PC-3 (cell line): ENCODE results near the gene TADA2A. TPM values are rescaled to one million over a fixed set of nuclear protein-coding genes. Genes with fewer than 3 reads are reported as not detected.

ENCODE experiments used
- ATAC-seq: fragments of 200-7000 bp; cut with Tn5 transposase; 2 replicates; pipeline ENCODE4 v1.9.1; 2020; ENCODE audit warnings: mild to moderate bottlenecking, moderate library complexity
- BruUV-seq: library from RNA; stranded (reverse); fragments of 400-500 nt; replicated peaks from 2 replicates; lab custom pipeline; 2021; lab: Mats Ljungman, UMichigan
- CTCF ChIA-PET: fragments of 300-600 bp; sonication (Branson Sonifier 250); formaldehyde crosslinking; loops from one replicate; lab custom pipeline; 2022; ENCODE audit warnings: antibody characterized with exemption; lab: Charles Lee
- POLR2A ChIA-PET: fragments of 300-600 bp; sonication (Branson Sonifier 250); formaldehyde crosslinking; loops from one replicate; lab custom pipeline; 2022; ENCODE audit warnings: antibody characterized with exemption; ENCODE audit not compliant: unreplicated experiment; lab: Charles Lee
- DNase-seq: peaks from one replicate; pipeline ENCODE4 v3.0.0-alpha.2; 2015
- H2AFZ ChIP-seq: fragments of 300-600 bp; sonication (generic); 2 replicates; pipeline ENCODE4 v1.6.0; 2016; ENCODE audit warnings: antibody characterized with exemption, low read length
- H3F3A ChIP-seq: fragments of 300-600 bp; sonication (generic); one replicate; pipeline ENCODE4 v1.6.0; 2017; ENCODE audit warnings: antibody characterized with exemption, low read length, control low read depth, mild to moderate bottlenecking; ENCODE audit not compliant: unreplicated experiment
- H3K27ac ChIP-seq: fragments of 300-600 bp; sonication (generic); 2 replicates; pipeline ENCODE4 v1.5.1; 2016; ENCODE audit warnings: mild to moderate bottlenecking, low read length
- H3K27me3 ChIP-seq: fragments of 300-600 bp; sonication (generic); 2 replicates; pipeline ENCODE4 v1.6.1; 2016; ENCODE audit warnings: low read length, mixed read lengths
- H3K36me3 ChIP-seq: fragments of 300-600 bp; sonication (generic); 2 replicates; pipeline ENCODE4 v1.6.1; 2016; ENCODE audit warnings: low read depth, mixed run types, low read length, mixed read lengths
- H3K4me1 ChIP-seq: fragments of 300-600 bp; sonication (generic); 2 replicates; pipeline ENCODE4 v1.5.1; 2016; ENCODE audit warnings: low read length; ENCODE audit not compliant: insufficient read depth
- H3K4me2 ChIP-seq: fragments of 300-600 bp; sonication (generic); 2 replicates; pipeline ENCODE4 v1.6.0; 2016; ENCODE audit warnings: low read length
- H3K4me3 ChIP-seq: fragments of 300-600 bp; sonication (generic); 2 replicates; pipeline ENCODE4 v1.5.1; 2016; ENCODE audit warnings: mild to moderate bottlenecking, low read length, mixed read lengths
- H3K79me2 ChIP-seq: fragments of 300-600 bp; sonication (generic); 2 replicates; pipeline ENCODE4 v1.6.1; 2017; ENCODE audit warnings: low read length, mixed read lengths
- H3K9ac ChIP-seq: fragments of 300-600 bp; sonication (generic); 2 replicates; pipeline ENCODE4 v1.6.0; 2016; ENCODE audit warnings: mild to moderate bottlenecking, low read length
- H3K9me2 ChIP-seq: fragments of 300-600 bp; sonication (generic); replicated peaks from 2 replicates; pipeline ENCODE4 v1.6.1; 2016; ENCODE audit warnings: mixed run types, low read length, mixed read lengths
- H3K9me3 ChIP-seq: fragments of 300-600 bp; sonication (generic); 2 replicates; pipeline ENCODE4 v1.6.1; 2016; ENCODE audit warnings: low read length, mixed read lengths
- H4K20me1 ChIP-seq: fragments of 300-600 bp; sonication (generic); 2 replicates; pipeline ENCODE4 v1.6.1; 2016; ENCODE audit warnings: low read length, mixed read lengths
- EZH2 ChIP-seq: fragments of 300-600 bp; sonication (generic); IDR thresholded peaks from one replicate; pipeline ENCODE4 v1.6.1; 2017; ENCODE audit warnings: antibody characterized with exemption, mild to moderate bottlenecking, low read length; ENCODE audit not compliant: unreplicated experiment
- EZH2phosphoT487 ChIP-seq: fragments of 300-600 bp; sonication (generic); IDR thresholded peaks from 2 replicates; pipeline ENCODE4 v1.6.1; 2018; ENCODE audit warnings: mild to moderate bottlenecking, antibody characterized with exemption, low read length, borderline replicate concordance
- intact Hi-C: fragments of 100-400 bp; cut with micrococcal nuclease; formaldehyde crosslinking; loops from 2 replicates; pipeline ENCODE4 v1.9.0; 2023
- total RNA-seq: library from RNA; depleted of rRNA; stranded (reverse); fragments of >200 nt; gene quantifications from 2 replicates; pipeline ENCODE4 v1.2.3, GENCODE V29; 2014
- TF ChIP-seq, protein P1 (sequence below): fragments of 300-600 bp; sonication (generic); conservative IDR thresholded peaks from 2 replicates; pipeline ENCODE4 v1.5.1; 2017; ENCODE audit warnings: antibody characterized with exemption, low read depth, mild to moderate bottlenecking, low read length

The TADA2A gene
- total RNA-seq, 1 experiment from 2014 or later = 16.5 TPM

DNA sequence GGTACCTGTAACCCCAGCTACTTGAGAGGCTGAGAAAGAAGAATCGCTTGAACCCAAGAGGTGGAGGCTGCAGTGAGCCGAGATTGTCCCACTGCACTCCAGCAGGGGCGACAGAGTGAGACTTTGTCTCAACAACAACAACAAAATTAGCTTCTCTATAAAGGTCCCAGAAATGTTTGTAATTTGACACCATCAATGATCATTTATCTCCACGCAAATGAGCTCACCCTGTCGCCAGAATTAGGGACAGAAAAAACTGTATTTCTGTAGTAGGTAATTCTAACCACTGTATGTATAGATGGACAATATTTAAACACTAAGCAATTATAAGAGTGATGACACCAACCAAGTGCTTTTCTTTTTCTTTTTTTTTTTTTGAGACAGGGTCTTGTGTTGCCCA, 20.2 kb upstream of the TADA2A start:
- H4K20me1 ChIP-seq = no peaks in the 10 kb centered on the region
- DNase-seq (no peak), ATAC-seq (no peak)
- H2AFZ ChIP-seq = no peak overlapping the region
- no peak overlapping the region for H3K27ac ChIP-seq
- TF ChIP-seq, protein P1, sequence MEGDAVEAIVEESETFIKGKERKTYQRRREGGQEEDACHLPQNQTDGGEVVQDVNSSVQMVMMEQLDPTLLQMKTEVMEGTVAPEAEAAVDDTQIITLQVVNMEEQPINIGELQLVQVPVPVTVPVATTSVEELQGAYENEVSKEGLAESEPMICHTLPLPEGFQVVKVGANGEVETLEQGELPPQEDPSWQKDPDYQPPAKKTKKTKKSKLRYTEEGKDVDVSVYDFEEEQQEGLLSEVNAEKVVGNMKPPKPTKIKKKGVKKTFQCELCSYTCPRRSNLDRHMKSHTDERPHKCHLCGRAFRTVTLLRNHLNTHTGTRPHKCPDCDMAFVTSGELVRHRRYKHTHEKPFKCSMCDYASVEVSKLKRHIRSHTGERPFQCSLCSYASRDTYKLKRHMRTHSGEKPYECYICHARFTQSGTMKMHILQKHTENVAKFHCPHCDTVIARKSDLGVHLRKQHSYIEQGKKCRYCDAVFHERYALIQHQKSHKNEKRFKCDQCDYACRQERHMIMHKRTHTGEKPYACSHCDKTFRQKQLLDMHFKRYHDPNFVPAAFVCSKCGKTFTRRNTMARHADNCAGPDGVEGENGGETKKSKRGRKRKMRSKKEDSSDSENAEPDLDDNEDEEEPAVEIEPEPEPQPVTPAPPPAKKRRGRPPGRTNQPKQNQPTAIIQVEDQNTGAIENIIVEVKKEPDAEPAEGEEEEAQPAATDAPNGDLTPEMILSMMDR = no peak
- TF ChIP-seq EZH2phosphoT487 (no peak), EZH2 (no peak)
- no peak overlapping the region for H3K4me2 ChIP-seq
- no peaks in the 10 kb centered on the region for H3K9me3 ChIP-seq
- no peaks in the 10 kb centered on the region for H3K4me1 ChIP-seq
- H3K9me2 ChIP-seq = no peaks in the 10 kb centered on the region
- no peak overlapping the region for H3K4me3 ChIP-seq
- H3F3A ChIP-seq = no peaks in the 10 kb centered on the region
- no peaks in the 10 kb centered on the region for H3K27me3 ChIP-seq
- no peak overlapping the region for H3K9ac ChIP-seq
- no peaks in the 10 kb centered on the region for H3K36me3 ChIP-seq
- ChIA-PET POLR2A (no interaction called here), CTCF (no interaction called here)
- H3K79me2 ChIP-seq = no peaks in the 10 kb centered on the region
- intact Hi-C loops = no loop called here
- no TSS peak for BruUV-seq

DNA sequence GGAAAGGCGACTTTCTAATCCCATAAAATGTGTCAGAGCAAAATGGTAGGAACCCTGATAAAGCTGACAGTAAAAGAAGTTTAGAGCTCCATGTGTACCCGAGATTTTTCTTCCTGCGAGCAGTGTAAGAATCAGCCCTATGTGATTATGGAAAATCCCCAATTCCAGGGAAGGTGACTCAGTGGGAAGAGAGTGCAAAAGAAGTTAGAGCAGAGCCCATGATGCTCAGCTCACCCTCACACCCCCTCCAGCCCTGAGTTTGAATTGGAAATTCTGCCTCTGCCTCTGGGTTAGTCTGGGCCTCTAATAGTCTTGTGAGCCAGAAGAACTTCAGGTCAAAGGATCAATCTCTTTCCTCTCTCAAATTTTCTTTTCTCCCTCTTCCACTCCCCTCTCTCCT, 18.4 kb upstream of the TADA2A start:
- no peaks in the 10 kb centered on the region for H4K20me1 ChIP-seq
- intact Hi-C loops = no loop called here
- H3K9me3 ChIP-seq = no peaks in the 10 kb centered on the region
- no TSS peak for BruUV-seq
- CTCF ChIA-PET = no interaction called here
- no peak overlapping the region for H3K27ac ChIP-seq
- H3K9me2 ChIP-seq = no peaks in the 10 kb centered on the region
- no peak for DNase-seq
- H3K4me1 ChIP-seq = no peaks in the 10 kb centered on the region
- no peak overlapping the region for H3K4me3 ChIP-seq
- no peaks in the 10 kb centered on the region for H3K79me2 ChIP-seq
- TF ChIP-seq, protein P1 = no peak
- H2AFZ ChIP-seq = no peak overlapping the region
- H3K36me3 ChIP-seq = no peaks in the 10 kb centered on the region
- POLR2A ChIA-PET = no interaction called here
- no peak overlapping the region for H3K4me2 ChIP-seq
- no peaks in the 10 kb centered on the region for H3F3A ChIP-seq
- no peak for ATAC-seq
- no peak overlapping the region for H3K9ac ChIP-seq
- H3K27me3 ChIP-seq = no peaks in the 10 kb centered on the region

DNA sequence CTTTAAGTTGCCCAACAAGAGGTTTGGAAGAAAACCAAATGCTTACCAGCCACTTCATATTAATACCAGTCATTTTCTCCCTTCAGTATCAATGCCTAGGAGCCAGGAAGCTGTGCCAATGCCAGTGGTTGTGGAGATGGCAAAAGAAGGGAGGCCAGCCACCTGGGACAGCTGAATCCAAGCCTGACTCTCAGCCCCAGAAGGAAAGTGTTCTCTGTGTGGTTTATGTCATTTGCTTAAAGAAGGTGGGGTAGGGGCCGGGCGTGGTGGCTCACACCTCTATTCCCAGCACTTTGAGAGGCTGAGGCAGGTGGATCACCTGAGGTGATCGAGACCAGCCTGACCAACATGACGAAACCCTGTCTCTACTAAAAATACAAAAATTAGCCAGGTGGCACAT, 17.5 kb upstream of the TADA2A start:
- Histone ChIP-seq H3K79me2 (no peaks in the 10 kb centered on the region), H3K36me3 (no peaks in the 10 kb centered on the region), H4K20me1 (no peaks in the 10 kb centered on the region), H3K27me3 (no peaks in the 10 kb centered on the region), H3K4me1 (no peaks in the 10 kb centered on the region), H3K9me2 (no peaks in the 10 kb centered on the region), H3K9me3 (no peaks in the 10 kb centered on the region), H2AFZ (no peak overlapping the region), H3F3A (no peaks in the 10 kb centered on the region), H3K4me2 (no peak overlapping the region), H3K9ac (no peak overlapping the region), H3K4me3 (no peak overlapping the region), H3K27ac (no peak overlapping the region)
- ATAC-seq = no peak
- TF ChIP-seq EZH2phosphoT487 (no peak), EZH2 (no peak)
- TF ChIP-seq, protein P1 = no peak
- ChIA-PET POLR2A (no interaction called here), CTCF (no interaction called here)
- DNase-seq = no peak
- intact Hi-C loops = no loop called here
- no TSS peak for BruUV-seq
